Daoy (cell line): ENCODE measurements around the gene PPP1R12B. TPM values are rescaled to one million over a fixed set of nuclear protein-coding genes. Genes with fewer than 3 reads are reported as not detected.
"Not testable (repeated sequence)": the region's sequence is repeated elsewhere in the genome, so short reads cannot be mapped to it uniquely, and the experiment has no call there.

Experiments used
- DNase-seq: peaks from one replicate; pipeline ENCODE4 v3.0.0-alpha.2; 2015; ENCODE audit warnings: low read depth
- total RNA-seq: library from RNA; depleted of rRNA; stranded (reverse); fragments of >200 nt; shearing (Covaris generic); gene quantifications from 2 replicates; pipeline ENCODE4 v1.2.3, GENCODE V29; 2014

PPP1R12B gene
- total RNA-seq, 1 experiment from 2014 or later = 12.5 TPM

GRCh38 chr1:202439308-202439707 lies 90.8 kb downstream of the PPP1R12B start:
- DNase-seq = no peak

DNA sequence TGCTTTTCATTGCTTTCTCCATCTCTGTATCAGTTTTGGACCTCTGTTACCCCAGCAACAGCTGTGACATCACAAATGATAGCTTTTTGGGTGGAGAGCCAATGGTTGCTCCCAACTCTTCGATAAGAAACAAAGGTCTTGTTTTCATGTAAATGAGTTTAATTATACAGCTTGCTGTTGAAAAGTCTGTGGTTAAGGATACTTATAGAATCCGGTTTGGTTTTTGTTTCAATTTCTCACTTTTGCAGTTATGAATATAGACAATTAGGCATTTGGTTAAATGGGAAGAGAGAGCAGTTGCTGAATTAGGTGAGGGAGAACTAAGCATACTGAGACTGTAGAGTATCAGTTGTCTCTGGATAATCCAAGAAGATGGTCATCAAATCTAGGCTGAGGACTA lies 99.6 kb downstream of the PPP1R12B start:
- not testable (repeated sequence) for DNase-seq

DNA sequence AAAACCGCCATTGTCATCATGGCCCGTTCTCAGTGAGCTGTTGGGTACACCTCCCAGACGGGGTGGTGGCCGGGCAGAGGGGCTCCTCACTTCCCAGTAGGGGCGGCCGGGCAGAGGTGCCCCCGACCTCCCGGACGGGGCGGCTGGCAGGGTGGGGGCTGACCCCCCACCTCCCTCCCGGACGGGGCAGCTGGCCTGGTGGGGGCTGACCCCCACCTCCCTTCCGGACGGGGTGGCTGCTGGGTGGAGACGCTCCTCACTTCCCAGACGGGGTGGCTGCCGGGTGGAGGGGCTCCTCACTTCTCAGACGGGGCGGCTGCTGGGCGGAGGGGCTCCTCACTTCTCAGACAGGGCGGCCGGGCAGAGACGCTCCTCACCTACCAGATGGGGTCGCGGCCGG lies 103.1 kb downstream of the PPP1R12B start:
- DNase-seq = not testable (repeated sequence)

- DNase-seq = no peak
Observed at GRCh38 chr1:202452508-202452907, 104.0 kb downstream of the PPP1R12B start.

GRCh38 chr1:202456372-202457169 lies 108.1 kb downstream of the PPP1R12B start:
- DNase-seq = not testable (repeated sequence)

- DNase-seq = not testable (repeated sequence)
Observed at GRCh38 chr1:202458651-202459050, 110.2 kb downstream of the PPP1R12B start.

GRCh38 chr1:202459470-202460142 lies 111.1 kb downstream of the PPP1R12B start:
- not testable (repeated sequence) for DNase-seq

GRCh38 chr1:202460143-202460495 lies 111.6 kb downstream of the PPP1R12B start:
- peak; percentile 49 for DNase-seq

DNA sequence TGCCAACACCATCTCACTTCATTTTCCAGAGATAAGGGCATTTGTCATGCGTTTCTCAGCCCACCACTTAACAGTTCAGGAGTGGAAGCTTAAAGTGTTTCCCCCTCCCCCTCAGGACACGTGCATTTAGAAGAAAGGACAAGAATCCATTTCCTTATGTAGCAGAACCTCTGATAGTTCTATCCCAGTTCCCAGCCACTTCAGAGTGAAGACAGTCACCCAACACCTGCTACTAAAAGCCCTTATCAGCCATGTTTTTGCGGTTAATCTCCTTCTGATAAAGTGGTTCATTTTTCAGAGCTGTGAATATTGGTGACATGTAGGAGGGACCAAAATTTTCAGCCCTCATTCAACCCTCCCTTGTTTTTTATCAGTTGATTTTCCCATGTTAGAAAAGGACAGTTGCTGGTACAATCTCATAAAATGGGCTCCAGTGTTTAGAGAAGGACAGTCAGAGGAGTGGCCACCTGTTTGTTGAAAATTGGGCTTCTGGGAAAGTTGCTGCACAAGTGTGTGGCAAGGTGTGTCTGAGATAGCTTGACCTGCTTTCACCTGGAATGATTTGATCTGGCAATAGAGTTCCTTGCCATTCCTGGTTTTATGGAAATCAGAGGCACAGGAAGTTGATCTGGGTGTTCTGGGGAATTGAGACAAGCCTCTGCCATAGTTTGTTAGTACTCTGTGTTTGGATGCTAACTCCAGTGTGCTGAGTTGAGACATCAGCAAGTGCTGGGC lies 114.0 kb downstream of the PPP1R12B start:
- no peak for DNase-seq

DNA sequence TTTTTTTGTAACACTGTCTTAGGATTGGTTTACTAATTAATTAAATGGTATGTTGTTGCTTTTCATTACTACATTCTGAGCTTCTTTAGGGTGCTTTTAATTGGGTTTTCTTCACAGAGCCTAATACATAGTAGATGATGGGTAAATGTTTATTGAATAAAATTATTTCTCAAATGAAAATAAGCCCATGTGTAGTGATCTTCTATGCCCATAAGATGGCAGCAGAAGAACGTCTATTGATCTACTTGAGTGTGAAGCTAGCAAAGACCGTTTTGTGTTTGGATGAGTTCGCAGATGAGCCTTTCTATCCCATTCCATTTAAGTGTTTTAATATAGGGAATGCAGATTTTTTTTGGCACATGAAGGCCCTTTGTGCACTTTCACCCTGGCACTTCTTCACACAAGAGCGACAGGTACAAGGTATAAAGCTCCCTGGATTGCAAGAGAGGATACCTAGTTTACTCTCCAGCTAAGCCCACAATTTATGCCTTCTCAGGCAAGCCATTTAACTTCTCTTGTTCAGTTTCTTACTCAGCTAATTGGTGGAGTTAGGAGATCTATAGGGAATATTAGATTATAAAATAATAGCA lies 115.7 kb downstream of the PPP1R12B start:
- DNase-seq = peak; percentile 40

DNA sequence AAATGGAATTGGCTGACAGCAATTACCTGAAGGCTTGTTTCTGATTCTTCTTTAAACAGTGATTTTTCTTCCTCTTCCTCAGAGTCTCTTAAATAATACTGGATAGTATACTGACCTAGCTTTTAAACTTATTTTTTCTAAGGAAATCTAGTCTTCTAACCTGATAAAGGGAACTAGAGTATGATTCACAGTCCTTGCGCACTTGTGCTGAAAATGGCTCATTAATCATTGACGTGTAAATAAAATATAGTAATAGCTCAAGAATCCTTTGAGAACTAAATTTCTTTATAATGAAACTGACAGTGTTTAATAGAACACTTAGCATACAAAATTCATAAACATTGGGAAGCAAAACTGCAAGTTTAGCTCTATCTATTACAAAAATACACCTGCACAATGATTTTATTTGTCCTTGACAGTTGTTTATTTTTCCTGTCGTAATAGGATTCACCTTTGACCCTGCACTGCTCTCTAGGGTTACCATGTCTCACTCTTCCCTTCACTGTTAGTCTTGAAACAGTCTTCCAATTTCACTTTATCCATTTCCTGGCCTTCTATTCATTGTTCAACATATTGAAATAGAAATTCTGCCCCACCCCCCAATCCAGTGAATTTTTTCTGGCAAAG lies 117.3 kb downstream of the PPP1R12B start:
- not testable (repeated sequence) for DNase-seq

- not testable (repeated sequence) for DNase-seq
Observed at GRCh38 chr1:202466339-202466738, 117.8 kb downstream of the PPP1R12B start.

- not testable (repeated sequence) for DNase-seq
Observed at GRCh38 chr1:202467381-202467780, 118.9 kb downstream of the PPP1R12B start.

DNA sequence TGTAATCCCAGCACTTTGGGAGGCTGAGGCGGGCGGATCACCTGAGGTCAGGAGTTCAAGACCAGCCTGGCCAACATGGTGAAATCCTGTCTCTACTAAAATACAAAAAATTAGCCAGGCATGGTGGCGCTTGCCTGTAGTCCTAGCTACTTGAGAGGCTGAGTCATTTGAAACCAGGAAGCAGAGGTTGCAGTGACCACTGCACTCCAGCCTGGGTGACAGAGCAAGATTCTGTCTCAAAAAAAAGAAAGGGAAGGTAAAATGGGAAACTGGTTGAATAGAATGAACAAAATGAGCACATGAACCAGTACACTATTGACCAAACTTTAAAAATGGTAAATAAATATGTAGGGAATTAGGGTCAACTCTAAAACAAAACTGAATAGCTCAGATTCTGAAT lies 120.2 kb downstream of the PPP1R12B start:
- DNase-seq = peak; percentile 11

DNA sequence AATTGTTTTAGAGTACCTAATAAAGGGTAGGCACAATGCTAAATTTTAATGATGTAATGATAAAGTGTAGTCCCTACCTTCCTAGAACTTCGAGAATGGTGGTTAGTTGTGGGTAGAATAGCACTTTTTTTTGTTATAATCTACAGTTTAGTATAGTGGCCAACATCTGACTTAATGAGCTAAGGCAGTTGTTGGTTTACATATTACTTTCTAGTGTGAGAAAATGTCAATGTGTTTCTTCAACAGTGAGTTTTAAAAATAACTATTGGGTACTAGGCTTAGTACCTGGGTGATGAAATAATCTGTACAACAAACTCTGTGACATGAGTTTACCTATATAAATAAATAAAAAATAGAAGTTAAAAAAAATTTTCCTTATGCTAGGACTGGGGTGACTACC lies 120.6 kb downstream of the PPP1R12B start:
- DNase-seq = not testable (repeated sequence)

DNA sequence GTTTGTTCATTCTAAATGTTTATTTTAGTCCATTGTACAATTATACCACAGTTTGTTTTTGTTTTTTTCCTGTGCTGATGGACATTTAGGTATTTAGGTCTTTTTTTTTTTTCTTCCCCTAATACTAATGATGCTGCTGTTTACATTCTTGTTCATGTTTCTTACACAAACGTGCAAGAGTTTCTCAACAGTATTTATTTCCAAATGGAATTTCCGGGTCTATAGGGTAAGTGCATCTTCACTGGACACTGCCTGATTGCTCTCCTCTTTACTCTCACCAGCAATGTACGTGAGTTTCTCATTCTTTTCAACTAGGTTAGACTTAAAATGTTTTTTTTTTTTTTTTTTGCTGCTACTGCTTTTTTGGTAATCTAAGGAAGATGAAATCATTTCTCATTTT lies 122.7 kb downstream of the PPP1R12B start:
- no peak for DNase-seq

- not testable (repeated sequence) for DNase-seq
Observed at GRCh38 chr1:202472347-202473124, 124.0 kb downstream of the PPP1R12B start.

DNA sequence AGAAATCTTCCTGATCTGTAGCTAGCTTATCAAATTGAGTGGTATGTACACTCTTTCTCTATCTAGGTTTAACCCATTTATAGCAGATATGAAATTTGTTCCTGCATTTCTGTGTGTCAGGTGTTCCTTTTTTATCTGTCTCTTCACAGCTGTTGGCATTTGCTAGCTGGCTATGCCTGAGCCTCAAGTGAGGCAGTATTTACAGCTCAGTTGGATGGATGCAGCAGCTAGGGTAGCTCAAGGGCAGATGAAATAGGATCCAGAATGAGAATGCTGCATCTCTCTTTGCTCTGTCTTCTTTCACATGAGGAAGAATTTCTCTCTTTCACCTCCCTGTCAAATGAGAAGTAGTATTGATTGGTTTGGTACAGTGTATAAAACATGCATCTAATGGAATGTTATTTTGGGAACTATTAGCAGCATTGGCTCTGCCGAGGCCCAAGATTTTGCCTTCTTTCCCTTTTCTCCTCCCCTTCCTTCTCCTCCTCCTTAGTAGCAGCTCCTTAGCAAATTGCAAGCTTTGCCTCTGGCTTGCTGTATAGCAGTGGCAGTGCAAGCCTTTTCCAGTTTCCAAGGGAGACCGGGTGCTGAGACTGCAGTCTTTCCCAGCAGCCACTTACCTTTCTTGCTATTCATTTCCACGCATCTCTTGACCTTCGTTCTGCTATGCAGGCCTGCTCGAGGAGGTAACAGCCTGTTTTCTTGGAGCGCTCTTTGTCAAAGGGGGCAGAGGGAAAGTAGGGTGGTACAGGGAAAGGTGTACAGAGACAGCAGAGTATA lies 125.0 kb downstream of the PPP1R12B start:
- DNase-seq = not testable (repeated sequence)

GRCh38 chr1:202479661-202480060 lies 131.2 kb downstream of the PPP1R12B start:
- not testable (repeated sequence) for DNase-seq

DNA sequence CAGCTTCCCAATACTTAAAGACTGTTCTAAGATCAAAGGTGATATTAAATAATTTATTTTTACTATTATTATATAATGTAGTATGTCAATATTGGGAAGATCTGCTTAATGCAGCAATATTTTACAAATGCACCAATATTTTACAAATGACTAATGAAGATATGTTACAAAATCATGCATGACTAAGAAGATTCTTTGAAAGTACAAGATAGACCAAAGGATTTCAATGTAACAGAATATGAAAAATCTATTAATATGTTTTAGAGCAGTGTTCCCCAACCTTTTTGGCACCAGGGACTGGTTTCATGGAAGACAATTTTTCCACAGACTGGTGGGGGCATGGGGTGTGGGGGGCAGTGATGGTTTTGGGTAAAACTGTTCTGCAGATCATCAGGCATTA lies 132.1 kb downstream of the PPP1R12B start:
- not testable (repeated sequence) for DNase-seq
